ENCODE measurements around the gene TBC1D22A. TPM values are rescaled to one million over a fixed set of nuclear protein-coding genes. Genes with fewer than 3 reads are reported as not detected.

The TBC1D22A gene
- total RNA-seq, 2 donors from 2014 or later = 52.4 to 108 TPM

GRCh38 chr22:47144076-47144765, 381.8 kb downstream of the TBC1D22A start:
- ATAC-seq (replicated peaks) = no peak
- Mint-ChIP-seq H3K27ac (no peak overlapping the region), H3K36me3 (ENCODE audit: low read depth) (peaks cover 11% of the 10 kb centered on the region), H3K27me3 (no peaks in the 10 kb centered on the region), H3K4me1 (no peaks in the 10 kb centered on the region), H3K4me3 (no peak overlapping the region), H3K9me3 (no peaks in the 10 kb centered on the region)

GRCh38 chr22:47144791-47145425, 382.5 kb downstream of the TBC1D22A start:
- Mint-ChIP-seq H3K36me3 (ENCODE audit: low read depth) (peaks cover 11% of the 10 kb centered on the region), H3K9me3 (no peaks in the 10 kb centered on the region), H3K4me1 (no peaks in the 10 kb centered on the region), H3K4me3 (no peak overlapping the region), H3K27ac (peak overlapping the region; percentile 7), H3K27me3 (no peaks in the 10 kb centered on the region)
- no peak for ATAC-seq (replicated peaks)

GRCh38 chr22:47145883-47146282, 383.4 kb downstream of the TBC1D22A start:
- H3K27me3 Mint-ChIP-seq = no peaks in the 10 kb centered on the region
- peak overlapping the region; percentile 7 for H3K27ac Mint-ChIP-seq
- H3K36me3 Mint-ChIP-seq (ENCODE audit: low read depth) = peaks cover 11% of the 10 kb centered on the region
- H3K4me1 Mint-ChIP-seq = no peaks in the 10 kb centered on the region
- ATAC-seq (replicated peaks) = no peak
- H3K4me3 Mint-ChIP-seq = no peak overlapping the region
- H3K9me3 Mint-ChIP-seq = no peaks in the 10 kb centered on the region

- no peaks in the 10 kb centered on the region for H3K27me3 Mint-ChIP-seq
- H3K36me3 Mint-ChIP-seq (ENCODE audit: low read depth) = peaks cover 11% of the 10 kb centered on the region
- no peaks in the 10 kb centered on the region for H3K4me1 Mint-ChIP-seq
- H3K4me3 Mint-ChIP-seq = no peak overlapping the region
- H3K9me3 Mint-ChIP-seq = no peaks in the 10 kb centered on the region
- peak overlapping the region; percentile 12 for H3K27ac Mint-ChIP-seq
- ATAC-seq (replicated peaks) = no peak
These were observed 383.9 kb downstream of the TBC1D22A start for GRCh38 chr22:47146391-47146790.

- Mint-ChIP-seq H3K27ac (peak overlapping the region; percentile 12), H3K27me3 (no peaks in the 10 kb centered on the region), H3K36me3 (ENCODE audit: low read depth) (peaks cover 11% of the 10 kb centered on the region), H3K9me3 (no peaks in the 10 kb centered on the region), H3K4me3 (no peak overlapping the region), H3K4me1 (no peaks in the 10 kb centered on the region)
- no peak for ATAC-seq (replicated peaks)
These were observed 384.5 kb downstream of the TBC1D22A start for GRCh38 chr22:47146941-47147340.

- H3K36me3 Mint-ChIP-seq (ENCODE audit: low read depth) = peaks cover 11% of the 10 kb centered on the region
- H3K27me3 Mint-ChIP-seq = no peaks in the 10 kb centered on the region
- no peak overlapping the region for H3K27ac Mint-ChIP-seq
- H3K9me3 Mint-ChIP-seq = no peaks in the 10 kb centered on the region
- no peaks in the 10 kb centered on the region for H3K4me1 Mint-ChIP-seq
- ATAC-seq (replicated peaks) = no peak
- no peak overlapping the region for H3K4me3 Mint-ChIP-seq
These were observed 385.1 kb downstream of the TBC1D22A start for GRCh38 chr22:47147572-47147971.

GRCh38 chr22:47148510-47148909, 386.1 kb downstream of the TBC1D22A start:
- no peaks in the 10 kb centered on the region for H3K27me3 Mint-ChIP-seq
- no peak overlapping the region for H3K27ac Mint-ChIP-seq
- H3K4me3 Mint-ChIP-seq = no peak overlapping the region
- ATAC-seq (replicated peaks) = no peak
- no peaks in the 10 kb centered on the region for H3K4me1 Mint-ChIP-seq
- no peaks in the 10 kb centered on the region for H3K9me3 Mint-ChIP-seq
- peaks cover 11% of the 10 kb centered on the region for H3K36me3 Mint-ChIP-seq (ENCODE audit: low read depth)

- no peaks in the 10 kb centered on the region for H3K4me1 Mint-ChIP-seq
- no peak overlapping the region for H3K4me3 Mint-ChIP-seq
- H3K27me3 Mint-ChIP-seq = no peaks in the 10 kb centered on the region
- H3K9me3 Mint-ChIP-seq = no peaks in the 10 kb centered on the region
- ATAC-seq (replicated peaks) = no peak
- no peak overlapping the region for H3K27ac Mint-ChIP-seq
- peaks cover 11% of the 10 kb centered on the region for H3K36me3 Mint-ChIP-seq (ENCODE audit: low read depth)
These were observed 386.7 kb downstream of the TBC1D22A start for GRCh38 chr22:47148956-47149728.

GRCh38 chr22:47149976-47150375, 387.5 kb downstream of the TBC1D22A start:
- Mint-ChIP-seq H3K27ac (no peak overlapping the region), H3K9me3 (no peaks in the 10 kb centered on the region), H3K4me1 (no peaks in the 10 kb centered on the region), H3K4me3 (no peak overlapping the region), H3K27me3 (no peaks in the 10 kb centered on the region), H3K36me3 (ENCODE audit: low read depth) (peaks cover 11% of the 10 kb centered on the region)
- ATAC-seq (replicated peaks) = no peak

- Mint-ChIP-seq H3K4me3 (no peak overlapping the region), H3K27me3 (no peaks in the 10 kb centered on the region), H3K36me3 (ENCODE audit: low read depth) (peaks cover 8% of the 10 kb centered on the region), H3K27ac (no peak overlapping the region), H3K9me3 (no peaks in the 10 kb centered on the region), H3K4me1 (no peaks in the 10 kb centered on the region)
- no peak for ATAC-seq (replicated peaks)
These were observed 388.0 kb downstream of the TBC1D22A start for GRCh38 chr22:47150426-47150825.

- no peak for ATAC-seq (replicated peaks)
- H3K36me3 Mint-ChIP-seq (ENCODE audit: low read depth) = peaks cover 1% of the 10 kb centered on the region
- no peak overlapping the region for H3K27ac Mint-ChIP-seq
- H3K27me3 Mint-ChIP-seq = no peaks in the 10 kb centered on the region
- no peaks in the 10 kb centered on the region for H3K4me1 Mint-ChIP-seq
- H3K4me3 Mint-ChIP-seq = no peak overlapping the region
- no peaks in the 10 kb centered on the region for H3K9me3 Mint-ChIP-seq
These were observed 388.6 kb downstream of the TBC1D22A start for GRCh38 chr22:47151064-47151463.

- H3K27ac Mint-ChIP-seq = no peak overlapping the region
- H3K9me3 Mint-ChIP-seq = no peaks in the 10 kb centered on the region
- no peaks in the 10 kb centered on the region for H3K36me3 Mint-ChIP-seq (ENCODE audit: low read depth)
- H3K4me1 Mint-ChIP-seq = no peaks in the 10 kb centered on the region
- ATAC-seq (replicated peaks) = peak; percentile 38
- no peaks in the 10 kb centered on the region for H3K27me3 Mint-ChIP-seq
- H3K4me3 Mint-ChIP-seq = no peak overlapping the region
These were observed 389.0 kb downstream of the TBC1D22A start for GRCh38 chr22:47151490-47151889.

- H3K4me1 Mint-ChIP-seq = no peaks in the 10 kb centered on the region
- no peak for ATAC-seq (replicated peaks)
- H3K27ac Mint-ChIP-seq = no peak overlapping the region
- no peak overlapping the region for H3K4me3 Mint-ChIP-seq
- H3K27me3 Mint-ChIP-seq = no peaks in the 10 kb centered on the region
- no peaks in the 10 kb centered on the region for H3K9me3 Mint-ChIP-seq
- H3K36me3 Mint-ChIP-seq (ENCODE audit: low read depth) = no peaks in the 10 kb centered on the region
These were observed 389.8 kb downstream of the TBC1D22A start for GRCh38 chr22:47152236-47152635.

- H3K9me3 Mint-ChIP-seq = no peaks in the 10 kb centered on the region
- H3K4me1 Mint-ChIP-seq = no peaks in the 10 kb centered on the region
- H3K27ac Mint-ChIP-seq = no peak overlapping the region
- H3K36me3 Mint-ChIP-seq (ENCODE audit: low read depth) = no peaks in the 10 kb centered on the region
- no peak for ATAC-seq (replicated peaks)
- H3K27me3 Mint-ChIP-seq = no peaks in the 10 kb centered on the region
- no peak overlapping the region for H3K4me3 Mint-ChIP-seq
These were observed 390.5 kb downstream of the TBC1D22A start for GRCh38 chr22:47152938-47153337.
